ENCODE results near the gene TNFSF13.

Gene TNFSF13

DNA sequence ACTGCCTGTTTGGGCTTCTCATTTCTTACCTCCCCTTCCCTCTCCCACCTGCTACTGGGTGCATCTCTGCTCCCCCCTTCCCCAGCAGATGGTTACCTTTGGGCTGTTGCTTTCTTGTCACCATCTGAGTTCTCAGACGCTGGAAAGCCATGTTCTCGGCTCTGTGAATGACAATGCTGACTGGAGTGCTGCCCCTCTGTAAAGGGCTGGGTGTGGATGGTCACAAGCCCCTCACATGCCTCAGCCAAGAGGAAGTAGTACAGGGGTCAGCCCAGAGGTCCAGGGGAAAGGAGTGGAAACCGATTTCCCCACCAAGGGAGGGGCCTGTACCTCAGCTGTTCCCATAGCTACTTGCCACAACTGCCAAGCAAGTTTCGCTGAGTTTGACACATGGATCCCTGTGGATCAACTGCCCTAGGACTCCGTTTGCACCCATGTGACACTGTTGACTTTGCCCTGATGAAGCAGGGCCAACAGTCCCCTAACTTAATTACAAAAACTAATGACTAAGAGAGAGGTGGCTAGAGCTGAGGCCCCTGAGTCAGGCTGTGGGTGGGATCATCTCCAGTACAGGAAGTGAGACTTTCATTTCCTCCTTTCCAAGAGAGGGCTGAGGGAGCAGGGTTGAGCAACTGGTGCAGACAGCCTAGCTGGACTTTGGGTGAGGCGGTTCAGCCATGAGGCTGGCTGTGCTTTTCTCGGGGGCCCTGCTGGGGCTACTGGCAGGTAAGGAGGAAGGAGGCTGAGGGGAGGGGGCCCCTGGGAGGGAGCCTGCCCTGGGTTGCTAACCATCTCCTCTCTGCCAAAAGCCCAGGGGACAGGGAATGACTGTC is 20.7 kb downstream of the TNFSF13 start, which contains the start of gene CD68:
Gene CD68, plus strand, starts transcription at position 638 of the 833 bp plus-strand sequence. Its CDS starts 40 bp downstream, at position 678.
- H3K4me3 ChIP-seq (replicated peaks; ENCODE audit: low read depth, low read length) = no peak within 1 kb of the TSS
- TF ChIP-seq, protein P1, sequence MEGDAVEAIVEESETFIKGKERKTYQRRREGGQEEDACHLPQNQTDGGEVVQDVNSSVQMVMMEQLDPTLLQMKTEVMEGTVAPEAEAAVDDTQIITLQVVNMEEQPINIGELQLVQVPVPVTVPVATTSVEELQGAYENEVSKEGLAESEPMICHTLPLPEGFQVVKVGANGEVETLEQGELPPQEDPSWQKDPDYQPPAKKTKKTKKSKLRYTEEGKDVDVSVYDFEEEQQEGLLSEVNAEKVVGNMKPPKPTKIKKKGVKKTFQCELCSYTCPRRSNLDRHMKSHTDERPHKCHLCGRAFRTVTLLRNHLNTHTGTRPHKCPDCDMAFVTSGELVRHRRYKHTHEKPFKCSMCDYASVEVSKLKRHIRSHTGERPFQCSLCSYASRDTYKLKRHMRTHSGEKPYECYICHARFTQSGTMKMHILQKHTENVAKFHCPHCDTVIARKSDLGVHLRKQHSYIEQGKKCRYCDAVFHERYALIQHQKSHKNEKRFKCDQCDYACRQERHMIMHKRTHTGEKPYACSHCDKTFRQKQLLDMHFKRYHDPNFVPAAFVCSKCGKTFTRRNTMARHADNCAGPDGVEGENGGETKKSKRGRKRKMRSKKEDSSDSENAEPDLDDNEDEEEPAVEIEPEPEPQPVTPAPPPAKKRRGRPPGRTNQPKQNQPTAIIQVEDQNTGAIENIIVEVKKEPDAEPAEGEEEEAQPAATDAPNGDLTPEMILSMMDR (IDR thresholded peaks at IDR 0.05; ENCODE audit: low read depth, low read length, missing control alignments) = no peak
- peak; percentile 87 for DNase-seq (ENCODE audit: extremely low read depth, low read depth)

DNA sequence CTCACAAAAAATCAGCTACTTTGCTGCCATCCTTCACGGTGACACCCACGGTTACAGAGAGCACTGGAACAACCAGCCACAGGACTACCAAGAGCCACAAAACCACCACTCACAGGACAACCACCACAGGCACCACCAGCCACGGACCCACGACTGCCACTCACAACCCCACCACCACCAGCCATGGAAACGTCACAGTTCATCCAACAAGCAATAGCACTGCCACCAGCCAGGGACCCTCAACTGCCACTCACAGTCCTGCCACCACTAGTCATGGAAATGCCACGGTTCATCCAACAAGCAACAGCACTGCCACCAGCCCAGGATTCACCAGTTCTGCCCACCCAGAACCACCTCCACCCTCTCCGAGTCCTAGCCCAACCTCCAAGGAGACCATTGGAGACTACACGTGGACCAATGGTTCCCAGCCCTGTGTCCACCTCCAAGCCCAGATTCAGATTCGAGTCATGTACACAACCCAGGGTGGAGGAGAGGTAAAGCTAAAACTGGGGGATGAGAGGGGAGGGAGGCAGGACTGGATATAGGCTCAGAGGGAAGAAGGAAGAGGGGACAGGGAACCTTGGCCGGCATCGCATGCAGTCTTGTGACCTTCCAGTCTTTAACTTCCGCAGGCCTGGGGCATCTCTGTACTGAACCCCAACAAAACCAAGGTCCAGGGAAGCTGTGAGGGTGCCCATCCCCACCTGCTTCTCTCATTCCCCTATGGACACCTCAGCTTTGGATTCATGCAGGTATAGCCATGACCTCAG is 21.5 kb downstream of the TNFSF13 start:
- TF ChIP-seq, protein P1 (IDR thresholded peaks at IDR 0.05; ENCODE audit: low read depth, low read length, missing control alignments) = no peak
- DNase-seq (ENCODE audit: extremely low read depth, low read depth) = no peak
- no peak overlapping the region for H3K4me3 ChIP-seq (replicated peaks; ENCODE audit: low read depth, low read length)

GRCh38 chr17:7580604-7581575 is 22.3 kb downstream of the TNFSF13 start:
- TF ChIP-seq, protein P1 (IDR thresholded peaks at IDR 0.05; ENCODE audit: low read depth, low read length, missing control alignments) = no peak
- no peak overlapping the region for H3K4me3 ChIP-seq (replicated peaks; ENCODE audit: low read depth, low read length)
- DNase-seq (ENCODE audit: extremely low read depth, low read depth) = no peak

DNA sequence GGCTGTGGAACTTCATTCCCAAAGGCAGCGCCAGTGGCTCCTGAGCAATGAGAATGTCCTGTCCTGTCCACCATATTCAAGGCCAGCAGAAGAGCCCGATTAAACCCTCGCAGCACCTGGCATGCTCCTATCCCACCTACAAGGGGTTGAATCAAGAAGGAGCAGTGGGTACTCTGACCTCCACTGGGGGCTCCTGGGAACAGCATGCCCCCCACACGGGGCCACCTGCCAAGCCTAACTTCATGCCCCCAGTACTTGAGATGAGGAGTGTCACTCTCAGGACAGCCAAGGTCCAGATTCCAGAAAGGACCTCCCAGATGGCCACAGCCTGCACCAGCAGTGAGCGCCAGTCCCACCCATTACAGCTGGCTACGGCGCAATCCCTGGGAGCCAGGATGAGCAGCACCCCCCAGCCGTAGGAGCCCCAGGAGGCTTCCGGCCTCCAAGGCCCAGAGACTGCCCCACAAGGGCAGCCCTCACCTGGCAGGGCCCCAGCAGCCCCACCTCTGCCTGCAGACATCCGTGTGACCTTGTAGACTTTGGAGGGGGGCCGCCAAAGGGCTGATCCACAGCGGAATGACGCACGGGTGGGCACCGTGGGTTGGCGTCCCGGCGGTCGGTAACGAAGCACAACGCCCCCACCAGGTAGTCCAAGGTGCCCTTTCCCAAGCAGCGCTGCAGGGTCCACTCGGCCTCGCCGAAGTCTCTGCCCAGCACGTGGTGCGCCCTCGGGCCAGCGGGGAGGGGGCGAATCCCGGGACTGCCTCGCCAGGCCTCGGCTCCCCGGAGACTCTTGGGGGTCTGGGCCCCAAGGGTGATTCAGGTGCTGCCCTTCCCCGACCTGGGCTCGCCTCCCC is 24.1 kb downstream of the TNFSF13 start:
- no peak for DNase-seq (ENCODE audit: extremely low read depth, low read depth)
- H3K4me3 ChIP-seq (replicated peaks; ENCODE audit: low read depth, low read length) = peak overlapping the region; percentile 72
- TF ChIP-seq, protein P1 (IDR thresholded peaks at IDR 0.05; ENCODE audit: low read depth, low read length, missing control alignments) = no peak

DNA sequence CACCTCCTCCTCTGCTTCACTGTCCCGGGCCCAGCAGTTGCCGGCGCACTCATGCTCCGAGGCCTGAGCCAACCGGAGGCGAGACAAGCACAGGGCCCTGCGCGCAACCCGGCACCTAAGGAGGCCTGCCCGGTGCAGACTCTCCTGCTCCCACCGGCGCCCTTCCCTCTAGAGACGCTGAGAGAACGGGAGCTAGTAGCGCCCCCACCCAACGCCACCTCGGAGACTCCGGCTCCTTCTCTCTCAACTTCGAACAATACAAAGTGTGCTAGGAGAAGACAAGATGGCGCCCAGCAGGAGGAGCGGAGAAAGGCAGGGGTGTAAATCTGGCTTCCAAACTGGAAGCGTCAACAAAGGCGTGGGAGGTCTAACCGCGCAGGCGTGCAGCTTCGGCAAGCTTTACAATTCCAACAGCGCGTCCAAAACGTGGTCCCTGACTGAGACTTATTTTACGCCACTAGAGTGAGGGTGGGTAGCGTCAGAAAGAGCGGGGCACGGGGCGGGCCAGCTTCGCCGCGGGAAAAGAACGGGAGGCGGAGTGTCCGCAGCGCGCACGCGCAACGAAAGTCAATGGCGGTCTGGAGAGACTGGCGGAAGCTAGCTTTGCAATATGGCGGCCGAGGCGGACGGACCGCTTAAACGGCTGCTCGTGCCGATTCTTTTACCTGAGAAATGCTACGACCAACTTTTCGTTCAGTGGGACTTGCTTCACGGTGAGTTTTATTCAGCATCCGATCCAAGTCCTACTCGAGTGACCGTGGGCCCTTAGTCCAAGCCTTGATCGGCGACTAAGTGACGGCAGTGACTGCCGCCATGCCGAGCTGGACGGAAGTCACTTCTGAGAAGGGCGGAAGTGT is 24.9 kb downstream of the TNFSF13 start, which contains the start of gene MPDU1:
Gene MPDU1, plus strand, starts transcription at position 600 of the 857 bp plus-strand sequence. Its CDS starts 11 bp downstream, at position 611.
- peak within 1 kb of the TSS; percentile 72 for H3K4me3 ChIP-seq (replicated peaks; ENCODE audit: low read depth, low read length)
- DNase-seq (ENCODE audit: extremely low read depth, low read depth) = peak; percentile 97
- TF ChIP-seq, protein P1 (IDR thresholded peaks at IDR 0.05; ENCODE audit: low read depth, low read length, missing control alignments) = no peak

Data from HFF-Myc (cell line).